Hippocampal formation (tissue), 2 donors: ENCODE data around the gene TUBG2.

ENCODE experiments used
- DNase-seq, 2 donors: peaks; one replicate each; lab custom pipeline; 2025; lab: John Stamatoyannopoulos, UW

Gene TUBG2

GRCh38 chr17:42677012-42677857 is 18.2 kb downstream of the TUBG2 start:
- DNase-seq: peak; percentile 98 to 100

DNA sequence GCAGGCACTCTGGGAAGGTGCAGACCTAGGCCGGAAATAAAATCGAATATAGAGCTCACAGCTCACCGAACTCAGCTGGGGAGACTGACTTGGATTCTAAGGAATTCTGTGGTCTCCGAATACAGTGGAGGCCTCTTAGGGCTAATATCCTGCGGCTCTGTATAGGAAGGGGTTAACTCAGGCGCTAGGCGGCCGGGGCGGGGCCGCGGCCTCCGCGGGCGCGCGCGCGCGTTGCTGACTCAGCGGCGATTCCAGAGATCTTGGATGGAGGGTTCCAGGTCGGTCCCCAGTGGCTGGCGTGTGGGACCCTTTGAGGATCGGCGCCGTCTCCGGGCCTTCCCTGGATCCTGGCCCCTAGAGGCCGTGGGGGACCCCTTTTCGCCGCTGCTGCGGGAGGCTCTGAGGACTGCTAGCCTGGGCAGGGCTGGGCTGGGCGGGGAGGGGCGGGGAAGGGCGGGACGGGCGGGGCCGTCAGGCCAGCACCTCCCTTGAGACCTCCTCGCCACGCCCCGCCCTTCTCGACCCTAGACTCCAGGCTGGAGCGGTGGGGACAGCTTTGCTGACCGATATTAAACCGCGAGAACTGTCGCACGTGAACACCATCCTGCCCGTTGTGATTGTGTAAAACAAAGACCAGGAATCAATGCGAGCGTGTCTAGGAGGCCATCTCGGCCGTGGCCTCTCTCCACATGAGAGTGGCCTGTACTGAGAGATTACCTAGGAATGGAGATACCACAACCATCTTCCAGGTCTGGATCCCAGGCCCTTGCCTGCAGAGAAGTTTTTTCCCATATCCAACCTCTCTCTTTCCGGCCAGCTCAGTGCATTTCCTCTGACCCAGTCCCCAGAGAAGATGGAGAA is 19.1 kb downstream of the TUBG2 start:
- DNase-seq: peak; percentile 86 to 93

GRCh38 chr17:42678951-42679491 is 19.9 kb downstream of the TUBG2 start:
- DNase-seq: no peak

DNA sequence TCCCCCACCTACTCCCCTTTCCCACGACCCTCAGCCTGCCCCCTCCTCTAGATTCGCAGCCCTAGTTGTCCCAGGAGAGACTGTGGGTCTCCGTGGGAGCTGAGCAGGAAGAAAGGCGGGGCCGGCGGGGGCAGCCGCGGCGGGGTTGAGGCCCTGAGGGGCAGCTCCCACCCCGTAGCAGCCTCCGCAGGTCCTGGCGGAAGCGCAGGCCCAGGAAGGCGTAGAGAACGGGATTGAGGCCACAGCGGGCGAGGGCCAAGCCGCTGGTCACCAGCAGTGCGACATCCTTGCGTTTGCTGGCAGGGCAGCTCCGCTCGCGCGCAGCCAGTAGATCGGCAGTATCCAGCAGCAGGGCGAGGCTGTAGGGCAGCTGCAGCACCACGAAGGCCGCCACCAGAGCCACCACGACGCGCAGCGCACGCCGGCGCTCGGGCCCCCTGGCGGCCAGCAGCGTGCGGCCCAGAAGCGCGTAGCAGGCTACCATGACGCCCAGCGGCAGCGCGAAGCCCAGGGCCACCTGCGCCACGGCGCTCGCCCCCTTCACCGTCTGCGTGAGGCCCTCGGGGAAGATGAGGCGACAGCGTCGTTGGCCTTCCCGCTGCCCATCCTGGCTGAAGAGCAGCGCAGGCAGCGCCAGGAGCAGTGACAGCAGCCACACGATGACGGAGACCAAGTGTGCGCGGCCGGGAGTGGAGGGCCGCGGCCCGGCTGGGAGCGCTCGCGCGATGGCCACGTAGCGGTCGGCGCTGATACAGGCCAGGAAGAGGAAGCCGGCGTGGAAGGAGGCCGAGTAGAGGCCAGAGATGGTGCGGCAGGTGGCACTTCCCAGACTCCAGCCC is 20.6 kb downstream of the TUBG2 start:
- peak; percentile 37 to 67 for DNase-seq

GRCh38 chr17:42680331-42680808 is 21.3 kb downstream of the TUBG2 start:
- DNase-seq: no peak

- peak in 1 of 2 donors; percentile 43 for DNase-seq
Measured at GRCh38 chr17:42681976-42682721, 23.1 kb downstream of the TUBG2 start, which contains the start of gene CNTNAP1. Gene CNTNAP1, plus strand, starts transcription at chr17:42682531. Its CDS starts 299 bp downstream, at chr17:42682830.

DNA sequence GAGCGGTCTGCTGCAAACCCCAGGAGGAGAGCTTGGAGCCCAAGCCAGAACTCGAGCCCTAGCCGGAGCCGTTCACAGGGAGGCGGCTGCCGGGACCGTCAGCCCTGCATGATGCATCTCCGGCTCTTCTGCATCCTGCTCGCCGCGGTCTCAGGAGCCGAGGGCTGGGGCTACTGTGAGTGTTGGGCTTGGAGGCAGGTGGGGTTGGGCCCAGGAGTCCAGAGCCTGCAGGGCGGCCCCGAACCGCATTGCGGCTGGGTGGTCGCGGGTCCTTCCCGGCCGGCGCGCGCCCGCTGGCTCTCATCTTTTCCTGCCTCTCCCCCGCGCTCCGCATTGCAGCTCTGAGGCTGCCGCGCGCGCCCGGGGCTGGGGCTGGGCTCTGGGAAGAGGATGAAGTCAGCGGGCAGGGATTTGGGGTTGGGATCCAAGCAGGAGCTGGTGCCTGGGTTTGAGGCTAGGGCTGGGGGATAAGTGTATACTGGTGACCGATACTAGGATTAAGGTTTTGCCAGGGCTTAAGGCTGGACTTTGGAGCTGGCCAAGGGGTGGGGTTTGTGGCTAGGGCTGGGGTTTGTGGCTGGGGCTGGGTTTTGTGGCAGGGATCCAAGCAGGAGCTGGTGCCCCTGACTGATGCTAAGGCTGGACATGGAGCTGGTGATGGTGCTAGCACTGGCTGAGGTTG is 23.8 kb downstream of the TUBG2 start:
- DNase-seq: peak in 1 of 2 donors; percentile 43

GRCh38 chr17:42683407-42684034 is 24.4 kb downstream of the TUBG2 start:
- DNase-seq: peak; percentile 16 to 27

DNA sequence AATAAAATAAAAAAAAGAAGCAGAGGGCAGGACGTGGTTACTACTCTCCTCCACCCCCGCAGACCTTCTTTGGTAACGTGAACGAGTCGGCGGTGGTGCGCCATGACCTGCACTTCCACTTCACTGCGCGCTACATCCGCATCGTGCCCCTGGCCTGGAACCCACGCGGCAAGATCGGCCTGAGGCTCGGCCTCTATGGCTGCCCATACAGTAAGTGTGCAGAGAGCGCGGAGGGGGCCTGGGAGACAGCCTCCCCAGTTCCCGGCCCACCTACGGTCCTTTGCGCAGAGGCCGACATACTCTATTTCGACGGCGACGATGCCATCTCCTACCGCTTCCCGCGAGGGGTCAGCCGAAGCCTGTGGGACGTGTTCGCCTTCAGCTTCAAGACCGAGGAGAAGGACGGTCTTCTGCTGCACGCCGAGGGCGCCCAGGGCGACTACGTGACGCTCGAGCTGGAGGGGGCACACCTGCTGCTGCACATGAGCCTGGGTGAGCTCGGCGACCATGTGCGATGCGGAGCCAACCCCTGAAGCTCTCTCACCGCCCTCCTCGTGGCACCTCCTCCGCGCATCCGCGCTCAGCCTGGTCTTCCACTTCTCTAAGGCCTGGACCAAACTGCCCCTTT is 26.0 kb downstream of the TUBG2 start:
- DNase-seq: no peak

- no peak for DNase-seq
Measured at GRCh38 chr17:42685831-42686230, 26.7 kb downstream of the TUBG2 start.

DNA sequence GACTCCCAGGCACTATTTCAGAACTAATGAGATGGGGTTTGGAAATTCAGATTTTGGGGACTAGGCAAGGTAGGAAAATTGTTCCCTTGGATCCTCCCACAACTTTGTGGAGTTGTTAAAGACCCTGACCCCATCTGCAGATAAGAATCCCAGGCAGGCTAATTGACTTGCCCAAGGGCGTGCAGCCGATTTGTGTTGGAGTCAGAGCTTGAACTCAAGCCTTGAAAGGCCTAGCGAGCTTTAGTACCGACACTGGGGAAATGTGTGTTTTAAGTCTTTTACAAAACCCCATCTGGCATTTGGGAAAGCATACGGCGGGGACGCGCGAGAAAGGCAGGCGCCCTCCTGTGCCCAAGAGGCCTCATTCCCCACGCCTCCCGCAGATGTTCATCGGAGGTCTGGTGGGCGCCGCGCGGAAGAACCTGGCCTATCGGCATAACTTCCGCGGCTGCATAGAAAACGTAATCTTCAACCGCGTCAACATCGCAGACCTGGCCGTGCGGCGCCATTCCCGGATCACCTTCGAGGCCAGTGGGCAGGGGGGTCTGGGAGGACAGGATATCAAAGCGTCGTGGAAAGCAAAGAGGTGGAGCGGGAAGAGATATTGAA is 27.5 kb downstream of the TUBG2 start:
- no peak for DNase-seq

GRCh38 chr17:42687707-42688320 is 28.7 kb downstream of the TUBG2 start:
- DNase-seq: no peak

GRCh38 chr17:42690596-42690995 is 31.5 kb downstream of the TUBG2 start:
- DNase-seq: no peak

- no peak for DNase-seq
Measured at GRCh38 chr17:42691021-42691545, 32.0 kb downstream of the TUBG2 start.

- no peak for DNase-seq
Measured at GRCh38 chr17:42692489-42692888, 33.4 kb downstream of the TUBG2 start.

DNA sequence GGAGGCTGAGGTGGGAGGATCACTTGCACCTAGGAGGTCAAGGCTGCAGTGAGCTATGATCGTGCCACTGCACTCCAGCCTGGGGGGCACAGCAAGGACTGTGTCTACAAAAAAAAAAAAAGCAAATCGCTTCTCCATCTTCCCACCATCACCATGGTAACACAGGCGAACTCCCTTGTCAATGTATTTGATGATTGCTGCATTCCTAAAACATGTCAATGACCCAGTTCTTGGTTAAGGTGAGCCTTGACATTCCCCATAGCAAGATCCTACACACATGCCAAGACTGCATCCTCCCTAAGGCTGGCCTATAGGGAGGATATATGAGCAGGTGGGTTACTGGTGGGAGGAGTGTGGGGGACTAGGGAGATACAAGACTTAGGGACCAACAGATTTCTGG is 35.4 kb downstream of the TUBG2 start:
- DNase-seq: no peak

- no peak for DNase-seq
Measured at GRCh38 chr17:42695500-42695899, 36.4 kb downstream of the TUBG2 start.
